Activated T-helper 2 cell treated with anti-CD3 and anti-CD28 coated beads, Interferon-gamma antibody, Interleukin-2, Interleukin-4, amounts not matched to agents 10 μg/mL and 5 μg/mL and 100 μg/mL, durations not matched to agents 14 hours and 24 hours and 36 hours (primary cell): ENCODE data around the gene TLCD3B. TPM values are rescaled to one million over a fixed set of nuclear protein-coding genes. Genes with fewer than 3 reads are reported as not detected.

Experiments used
- DNase-seq: peaks from one replicate; pipeline ENCODE4 v3.0.0; 2021; ENCODE audit warnings: low spot score
- H3K27ac Mint-ChIP-seq: one replicate; pipeline ENCODE4 v1.8.0; 2021; ENCODE audit warnings: mixed read lengths
- H3K27me3 Mint-ChIP-seq: one replicate; pipeline ENCODE4 v1.8.0; 2021; ENCODE audit warnings: low read depth, mixed read lengths
- H3K36me3 Mint-ChIP-seq: one replicate; pipeline ENCODE4 v1.8.0; 2021; ENCODE audit warnings: low read depth, mixed read lengths
- H3K4me1 Mint-ChIP-seq: one replicate; pipeline ENCODE4 v1.8.0; 2021; ENCODE audit warnings: low read depth, mixed read lengths
- H3K4me3 Mint-ChIP-seq: one replicate; pipeline ENCODE4 v1.8.0; 2021; ENCODE audit warnings: low read depth, mild to moderate bottlenecking, moderate library complexity, mixed read lengths
- H3K9me3 Mint-ChIP-seq: one replicate; pipeline ENCODE4 v1.8.0; 2021; ENCODE audit warnings: mixed read lengths
- intact Hi-C: fragments of 100-400 bp; cut with micrococcal nuclease; formaldehyde crosslinking; loops from one replicate; pipeline ENCODE4 v1.15.1; 2023
- total RNA-seq: library from RNA; stranded (reverse); gene quantifications from 2 replicates; pipeline ENCODE4 v1.2.3, GENCODE V29; 2022

The TLCD3B gene
- total RNA-seq, 1 donor from 2014 or later = 2.6 TPM

GRCh38 chr16:30005341-30006094 lies 25.6 kb downstream of the TLCD3B start:
- DNase-seq = no peak
- Mint-ChIP-seq H3K36me3 (peaks cover 20% of the 10 kb centered on the region), H3K9me3 (no peaks in the 10 kb centered on the region), H3K27ac (no peak overlapping the region), H3K4me3 (no peak overlapping the region), H3K27me3 (peaks cover 12% of the 10 kb centered on the region), H3K4me1 (no peaks in the 10 kb centered on the region)
- intact Hi-C loops = no loop called here

GRCh38 chr16:30004811-30005242 lies 26.2 kb downstream of the TLCD3B start:
- Mint-ChIP-seq H3K9me3 (no peaks in the 10 kb centered on the region), H3K27me3 (peaks cover 8% of the 10 kb centered on the region), H3K4me1 (no peaks in the 10 kb centered on the region), H3K4me3 (no peak overlapping the region), H3K36me3 (peaks cover 21% of the 10 kb centered on the region), H3K27ac (no peak overlapping the region)
- DNase-seq = no peak
- intact Hi-C loops = no loop called here

- intact Hi-C loops = no loop called here
- Mint-ChIP-seq H3K4me3 (no peak overlapping the region), H3K27me3 (peaks cover 7% of the 10 kb centered on the region)
Measured at GRCh38 chr16:30004424-30004776, 26.7 kb downstream of the TLCD3B start.

GRCh38 chr16:30003670-30004423 lies 27.2 kb downstream of the TLCD3B start:
- Mint-ChIP-seq H3K4me3 (no peak overlapping the region), H3K9me3 (no peaks in the 10 kb centered on the region), H3K27me3 (peaks cover 3% of the 10 kb centered on the region), H3K4me1 (no peaks in the 10 kb centered on the region), H3K27ac (peak overlapping the region; percentile 21), H3K36me3 (peaks cover 31% of the 10 kb centered on the region)
- DNase-seq = no peak
- intact Hi-C loops = no loop called here

More at GRCh38 chr16:30004424-30004776, 26.7 kb downstream of the TLCD3B start:
- Mint-ChIP-seq H3K36me3 (peaks cover 26% of the 10 kb centered on the region), H3K27ac (peak overlapping the region; percentile 21), H3K9me3 (no peaks in the 10 kb centered on the region), H3K4me1 (no peaks in the 10 kb centered on the region)
- no peak for DNase-seq

- Mint-ChIP-seq H3K27me3 (no peaks in the 10 kb centered on the region), H3K36me3 (peaks cover 41% of the 10 kb centered on the region), H3K4me1 (peaks cover 3% of the 10 kb centered on the region), H3K27ac (no peak overlapping the region), H3K9me3 (no peaks in the 10 kb centered on the region), H3K4me3 (no peak overlapping the region)
- no peak for DNase-seq
- intact Hi-C loops = no loop called here
Measured at GRCh38 chr16:30002614-30003346, 28.3 kb downstream of the TLCD3B start.

- Mint-ChIP-seq H3K4me3 (no peak overlapping the region), H3K27ac (no peak overlapping the region), H3K36me3 (peaks cover 53% of the 10 kb centered on the region), H3K27me3 (no peaks in the 10 kb centered on the region), H3K4me1 (peaks cover 10% of the 10 kb centered on the region), H3K9me3 (no peaks in the 10 kb centered on the region)
- DNase-seq = no peak
- intact Hi-C loops = no loop called here
Measured at GRCh38 chr16:30000735-30001631, 30.1 kb downstream of the TLCD3B start.

- H3K4me1 Mint-ChIP-seq = peaks cover 14% of the 10 kb centered on the region
- peaks cover 61% of the 10 kb centered on the region for H3K36me3 Mint-ChIP-seq
- no peaks in the 10 kb centered on the region for H3K27me3 Mint-ChIP-seq
- H3K9me3 Mint-ChIP-seq = no peaks in the 10 kb centered on the region
- peak overlapping the region; percentile 11 for H3K27ac Mint-ChIP-seq
- H3K4me3 Mint-ChIP-seq = no peak overlapping the region
- no peak for DNase-seq
- intact Hi-C loops = loop anchor here (10.0 kb wide), 1 partner anchor 135 kb away; the partner anchor contains the start of gene CDIPT
Measured at GRCh38 chr16:29999605-30000004, 31.5 kb downstream of the TLCD3B start.

- H3K4me3 Mint-ChIP-seq = peak overlapping the region; percentile 98
- no peak for DNase-seq
- H3K36me3 Mint-ChIP-seq = peaks cover 67% of the 10 kb centered on the region
- no peaks in the 10 kb centered on the region for H3K9me3 Mint-ChIP-seq
- H3K27me3 Mint-ChIP-seq = no peaks in the 10 kb centered on the region
- intact Hi-C loops = loop anchor here (10.0 kb wide), 1 partner anchor 132 kb away; the partner anchor contains the start of gene CDIPT
- H3K4me1 Mint-ChIP-seq = peaks cover 22% of the 10 kb centered on the region
- peak overlapping the region; percentile 96 for H3K27ac Mint-ChIP-seq
Measured at GRCh38 chr16:29996766-29997250, 34.3 kb downstream of the TLCD3B start.

- Mint-ChIP-seq H3K27ac (peak within 1 kb of the TSS; percentile 96), H3K27me3 (no peaks in the 10 kb centered on the region), H3K4me3 (peak within 1 kb of the TSS; percentile 98), H3K9me3 (no peaks in the 10 kb centered on the region), H3K4me1 (peaks cover 22% of the 10 kb centered on the region), H3K36me3 (peaks cover 66% of the 10 kb centered on the region)
- intact Hi-C loops = loop anchor here (10.0 kb wide), 1 partner anchor 131 kb away; the partner anchor contains the start of gene CDIPT
- DNase-seq = peak; percentile 99
Measured at GRCh38 chr16:29995911-29996765, 34.9 kb downstream of the TLCD3B start, which contains the start of gene INO80E. Gene INO80E, plus strand, starts transcription at chr16:29996241. Its CDS starts 70 bp downstream, at chr16:29996311.

GRCh38 chr16:29995324-29995910 lies 35.7 kb downstream of the TLCD3B start, which contains the start of gene HIRIP3:
Gene HIRIP3, minus strand, starts transcription at chr16:29995617. Its CDS starts 12 bp downstream, at chr16:29995605.
- no peaks in the 10 kb centered on the region for H3K27me3 Mint-ChIP-seq
- intact Hi-C loops = loop anchor here (10.0 kb wide), 1 partner anchor 131 kb away; the partner anchor contains the start of gene CDIPT
- peak within 1 kb of the TSS; percentile 96 for H3K27ac Mint-ChIP-seq
- peak; percentile 86 for DNase-seq
- peaks cover 69% of the 10 kb centered on the region for H3K36me3 Mint-ChIP-seq
- H3K9me3 Mint-ChIP-seq = no peaks in the 10 kb centered on the region
- H3K4me3 Mint-ChIP-seq = peak within 1 kb of the TSS; percentile 98
- H3K4me1 Mint-ChIP-seq = peaks cover 22% of the 10 kb centered on the region
